HG02798 (cell line): ENCODE measurements around the gene RBBP4.
"Not testable (repeated sequence)": the region's sequence is repeated elsewhere in the genome, so short reads cannot be mapped to it uniquely, and the experiment has no call there.

ENCODE experiments used
- ATAC-seq: cut with Tn5 transposase; IDR thresholded peaks from one replicate; pipeline ENCODE4 v1.9.1; 2021; ENCODE audit warnings: mild to moderate bottlenecking; ENCODE audit not compliant: unreplicated experiment, poor library complexity

Gene RBBP4

DNA sequence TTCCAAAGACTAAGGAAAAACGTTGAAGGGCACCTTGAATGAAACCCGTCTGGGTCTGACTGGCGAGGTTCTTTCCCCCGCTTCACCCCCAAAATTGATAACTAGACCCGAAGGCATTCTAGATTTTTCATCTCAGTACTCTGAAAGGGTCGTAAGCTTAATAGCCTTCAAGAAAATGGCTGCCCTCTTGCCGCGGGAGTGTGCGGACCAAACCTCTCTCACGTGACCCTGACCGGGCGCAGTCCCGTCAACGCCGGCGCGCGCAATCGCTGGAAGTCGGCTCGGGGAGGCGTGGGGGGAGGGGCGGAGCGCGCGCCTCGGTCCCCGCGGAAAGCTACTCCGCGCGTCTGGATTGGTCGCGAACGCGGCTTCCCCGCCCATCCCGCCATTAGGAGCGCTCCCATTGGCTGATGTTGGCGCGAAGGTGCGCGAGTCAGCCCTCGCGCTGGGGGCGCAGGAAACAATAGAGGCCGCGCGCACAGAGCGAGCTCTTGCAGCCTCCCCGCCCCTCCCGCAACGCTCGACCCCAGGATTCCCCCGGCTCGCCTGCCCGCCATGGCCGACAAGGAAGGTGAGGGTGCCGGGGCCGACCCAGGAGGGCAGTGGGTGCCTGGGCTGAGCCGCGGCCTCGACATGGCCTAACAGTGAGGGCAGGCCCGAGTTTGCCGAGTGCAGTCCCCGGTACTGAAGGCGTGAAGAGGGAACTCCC, at the start of gene RBBP4:
Gene RBBP4 (plus strand): TSS at position 457 of the 709 bp plus-strand sequence. CDS start 99 bp downstream, at position 556.
- peak; percentile 91 for ATAC-seq

DNA sequence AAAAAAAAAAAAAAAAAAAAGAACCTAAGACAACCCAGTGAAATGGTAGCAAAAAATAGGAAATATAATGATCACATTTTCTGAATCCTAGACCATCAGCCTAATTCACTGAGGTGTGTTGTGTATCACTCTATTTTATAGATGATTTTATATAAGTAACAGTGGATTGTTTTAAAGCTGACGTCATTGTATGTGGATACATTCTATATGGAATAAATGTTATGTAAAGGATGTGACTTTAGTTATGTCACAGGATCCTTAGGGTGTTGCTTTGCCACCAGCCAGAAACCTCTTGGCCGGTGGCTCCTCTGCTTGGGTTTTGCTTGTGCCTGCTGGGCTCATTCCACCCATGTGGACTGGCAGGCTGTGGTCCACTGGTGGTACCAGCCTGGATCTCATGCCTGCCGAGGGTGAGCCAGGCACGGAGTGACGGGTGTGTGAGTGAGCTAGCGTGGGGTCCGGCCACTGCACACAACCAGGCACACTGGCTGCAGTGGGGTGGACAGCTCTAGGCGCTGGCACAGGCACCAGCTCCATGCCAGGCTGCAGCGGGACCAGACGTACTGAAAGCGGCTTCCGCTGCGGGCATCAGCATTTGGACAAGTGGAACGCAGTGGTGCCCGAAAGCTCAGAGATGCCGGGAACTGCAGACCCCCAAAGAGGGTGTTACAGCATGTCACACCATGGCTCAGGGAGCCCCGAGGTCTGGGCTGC, 45.1 kb upstream of the RBBP4 start:
- ATAC-seq = no peak

DNA sequence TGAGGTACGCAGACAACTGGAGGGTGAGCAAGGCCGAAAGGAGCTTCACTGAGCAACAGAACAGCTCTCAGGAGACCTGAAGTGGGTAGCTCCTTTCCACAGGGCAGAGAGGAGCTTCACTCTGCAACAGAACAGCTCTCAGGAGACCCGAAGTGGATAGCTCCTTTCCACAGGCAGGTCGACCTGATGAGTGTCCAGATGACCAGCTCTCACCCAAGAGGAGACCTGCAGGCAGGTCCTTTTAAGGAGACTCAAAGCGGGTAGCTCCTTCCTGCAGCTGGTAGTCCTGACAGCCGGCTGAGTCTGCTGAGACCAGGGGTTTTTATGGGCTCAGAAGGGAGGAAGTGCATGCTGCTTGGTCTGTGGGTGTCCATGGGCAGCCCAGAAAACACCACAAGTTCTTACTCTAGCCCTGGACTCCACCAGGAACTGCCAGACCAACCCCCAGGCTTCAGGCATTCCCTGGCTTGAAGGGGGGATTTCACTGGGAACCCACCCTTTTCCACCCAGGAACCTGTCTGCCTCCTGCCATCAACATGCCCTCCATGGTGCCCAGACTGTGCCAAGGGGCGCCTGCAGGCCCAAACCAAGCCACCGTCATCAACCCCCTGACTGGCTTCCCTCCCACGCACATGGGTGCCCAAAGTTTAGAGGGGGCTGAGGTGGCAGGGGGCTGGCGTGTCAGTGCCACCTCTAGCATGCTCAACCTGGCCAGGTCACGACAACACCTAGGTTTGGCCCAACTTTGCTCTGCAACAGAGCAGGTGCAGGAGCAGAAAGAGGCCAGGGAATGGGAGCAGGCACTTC, 44.2 kb upstream of the RBBP4 start:
- ATAC-seq = no peak

- ATAC-seq = no peak
Measured at GRCh38 chr1:32609180-32609579, 41.8 kb upstream of the RBBP4 start.

GRCh38 chr1:32611859-32612188, 39.2 kb upstream of the RBBP4 start:
- ATAC-seq = no peak

DNA sequence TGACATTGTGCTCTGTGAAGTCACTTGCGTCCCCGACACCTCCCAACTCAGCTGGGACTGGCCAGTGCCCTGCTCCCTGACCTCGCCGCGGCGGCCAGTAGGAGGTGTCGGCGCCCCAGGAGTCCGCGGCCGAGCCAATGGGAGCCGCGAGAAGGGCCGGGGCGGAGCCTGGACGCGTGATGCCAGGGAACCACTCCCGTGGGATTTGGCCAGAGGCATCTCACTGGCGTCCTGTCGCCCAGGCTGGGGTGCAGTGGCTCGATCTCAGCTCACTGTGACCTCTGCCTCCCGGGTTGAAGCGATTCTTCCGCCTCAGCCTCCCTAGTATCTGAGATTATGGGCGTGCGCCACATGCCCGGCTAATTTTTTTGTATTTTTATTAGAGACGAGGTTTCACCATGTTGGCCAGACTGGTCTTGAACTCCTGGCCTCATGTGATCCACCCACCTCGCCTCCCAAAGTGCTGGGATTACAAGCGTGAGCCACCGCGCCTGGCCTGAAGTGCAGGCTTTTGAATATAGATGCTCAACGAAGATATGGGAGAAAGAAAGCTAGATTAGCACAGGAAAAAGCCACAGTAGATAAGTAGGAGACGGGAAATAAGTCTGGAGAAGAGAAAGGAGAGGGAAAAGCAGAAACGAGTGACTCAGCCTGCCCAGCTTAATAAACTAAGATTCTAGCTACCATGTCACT, 38.7 kb upstream of the RBBP4 start:
- peak; percentile 94 for ATAC-seq

GRCh38 chr1:32613472-32613871, 37.5 kb upstream of the RBBP4 start:
- ATAC-seq = no peak

GRCh38 chr1:32618673-32619221, 32.3 kb upstream of the RBBP4 start:
- ATAC-seq = no peak

- ATAC-seq = peak; percentile 71
Measured at GRCh38 chr1:32619701-32620485, 31.1 kb upstream of the RBBP4 start.

GRCh38 chr1:32622205-32622604, 28.8 kb upstream of the RBBP4 start:
- ATAC-seq = no peak

- no peak for ATAC-seq
Measured at GRCh38 chr1:32622806-32623681, 28.0 kb upstream of the RBBP4 start.

GRCh38 chr1:32623775-32624174, 27.2 kb upstream of the RBBP4 start:
- ATAC-seq = no peak

- ATAC-seq = no peak
Measured at GRCh38 chr1:32626176-32626575, 24.8 kb upstream of the RBBP4 start.

GRCh38 chr1:32627596-32628162, 23.3 kb upstream of the RBBP4 start:
- ATAC-seq = peak; percentile 77

- ATAC-seq = not testable (repeated sequence)
Measured at GRCh38 chr1:32630173-32630572, 20.8 kb upstream of the RBBP4 start.

DNA sequence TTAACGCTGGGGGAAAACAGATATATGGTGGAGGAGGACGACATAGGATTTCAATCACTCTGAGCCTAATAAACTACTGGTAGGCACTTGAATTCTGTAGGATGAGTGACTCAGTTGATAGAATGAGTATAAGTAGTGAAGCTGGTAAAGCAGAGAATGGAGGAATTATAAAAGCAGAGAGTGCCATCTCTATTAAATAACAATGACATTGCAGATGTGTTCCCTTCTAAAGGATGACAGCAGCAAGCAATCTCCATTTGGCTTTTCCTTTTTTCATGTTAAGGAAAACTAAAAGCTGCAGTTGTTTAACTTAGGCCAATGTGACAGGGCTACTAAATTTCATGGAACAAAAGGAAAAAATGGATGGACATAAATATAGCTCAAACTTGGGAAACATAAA, 18.2 kb upstream of the RBBP4 start:
- no peak for ATAC-seq

DNA sequence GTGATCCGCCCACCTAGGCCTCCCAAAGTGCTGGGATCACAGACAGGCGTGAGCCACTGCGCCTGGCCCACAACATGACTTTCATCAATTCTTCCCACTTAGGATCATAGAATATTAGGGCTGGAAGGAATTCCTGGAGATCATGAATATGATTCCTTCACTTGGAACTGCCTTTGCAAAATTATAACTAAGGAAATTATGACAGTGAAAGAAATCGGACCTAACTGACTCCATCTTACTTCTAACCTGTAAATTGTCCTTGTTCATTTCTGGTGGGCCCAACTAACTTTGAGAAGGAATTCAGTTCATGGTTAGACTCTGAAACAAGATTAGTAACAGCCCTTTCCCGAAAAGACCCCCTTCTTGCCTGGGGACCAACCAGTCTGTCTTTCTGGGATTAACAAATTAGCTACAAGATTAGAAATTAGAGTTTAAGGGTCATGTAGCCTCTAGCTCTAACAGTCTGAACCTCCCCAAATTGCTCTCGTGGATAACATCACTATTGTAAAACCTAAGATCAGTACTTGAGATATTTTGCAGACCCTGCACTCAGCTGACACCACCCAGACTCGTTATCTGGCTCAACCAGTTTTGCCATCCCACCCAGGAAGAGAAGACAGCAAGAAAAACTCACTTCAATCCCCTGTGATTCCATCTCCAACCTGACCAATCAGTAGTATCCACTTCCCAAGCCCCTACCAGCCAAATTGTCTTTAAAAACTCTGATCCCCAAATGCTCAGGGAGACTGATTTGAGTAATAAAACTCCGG, 15.3 kb upstream of the RBBP4 start:
- no peak for ATAC-seq
